Measurements from ENCODE around the gene SPEM3.

SPEM3 gene

GRCh38 chr17:7423679-7424078, 5.0 kb upstream of the SPEM3 start:
- no peak for DNase-seq

GRCh38 chr17:7425316-7425715, 3.3 kb upstream of the SPEM3 start, which contains the start of gene SPEM2:
Gene SPEM2, plus strand, starts transcription at chr17:7425616. Its CDS starts 73 bp downstream, at chr17:7425689.
- DNase-seq = no peak

- DNase-seq = no peak
Measured at GRCh38 chr17:7425756-7426155, 2.9 kb upstream of the SPEM3 start.

GRCh38 chr17:7426203-7426863, 2.3 kb upstream of the SPEM3 start:
- DNase-seq = no peak

GRCh38 chr17:7426896-7427489, 1.7 kb upstream of the SPEM3 start:
- no peak for DNase-seq

- DNase-seq = no peak
Measured at GRCh38 chr17:7427549-7427948, 1.1 kb upstream of the SPEM3 start.

- no peak for DNase-seq
Measured at GRCh38 chr17:7429722-7430121, 1.1 kb downstream of the SPEM3 start.

- DNase-seq = no peak
Measured at GRCh38 chr17:7431231-7431630, 2.6 kb downstream of the SPEM3 start.

- no peak for DNase-seq
Measured at GRCh38 chr17:7432296-7432695, 3.6 kb downstream of the SPEM3 start.

- DNase-seq = peak; percentile 57 to 81 (median 73)
Measured at GRCh38 chr17:7435676-7436555, 7.3 kb downstream of the SPEM3 start.

- peak; percentile 86 to 95 (median 91) for DNase-seq
Measured at GRCh38 chr17:7436556-7437368, 8.1 kb downstream of the SPEM3 start.

GRCh38 chr17:7437369-7437863, 8.8 kb downstream of the SPEM3 start:
- DNase-seq = no peak

GRCh38 chr17:7437950-7438614, 9.4 kb downstream of the SPEM3 start:
- DNase-seq = peak; percentile 63 to 91 (median 80)

GRCh38 chr17:7438656-7439460, 10.2 kb downstream of the SPEM3 start:
- no peak for DNase-seq

GRCh38 chr17:7439462-7440112, 10.9 kb downstream of the SPEM3 start, which contains the start of gene FGF11:
Gene FGF11, plus strand, starts transcription at chr17:7439512. Its CDS starts 109 bp downstream, at chr17:7439621.
- no peak for DNase-seq

- DNase-seq = peak; percentile 41 to 70 (median 49)
Measured at GRCh38 chr17:7440113-7440833, 11.6 kb downstream of the SPEM3 start.

GRCh38 chr17:7440834-7441195, 12.2 kb downstream of the SPEM3 start:
- peak; percentile 50 to 72 (median 54) for DNase-seq

GRCh38 chr17:7441266-7441665, 12.6 kb downstream of the SPEM3 start:
- DNase-seq = no peak

- DNase-seq = no peak
Measured at GRCh38 chr17:7442142-7442541, 13.5 kb downstream of the SPEM3 start.

All from suppressor macrophage treated with lipopolysaccharide for 1 hour (primary cell).